PC-3 (cell line): Measurements from ENCODE around the gene ACSL6. TPM values are rescaled to one million over a fixed set of nuclear protein-coding genes. Genes with fewer than 3 reads are reported as not detected.

Source experiments
- ATAC-seq: fragments of 200-7000 bp; cut with Tn5 transposase; 2 replicates; pipeline ENCODE4 v1.9.1; 2020; ENCODE audit warnings: mild to moderate bottlenecking, moderate library complexity
- BruUV-seq: library from RNA; stranded (reverse); fragments of 400-500 nt; replicated peaks from 2 replicates; lab custom pipeline; 2021; lab: Mats Ljungman, UMichigan
- CTCF ChIA-PET: fragments of 300-600 bp; sonication (Branson Sonifier 250); formaldehyde crosslinking; loops from one replicate; lab custom pipeline; 2022; ENCODE audit warnings: antibody characterized with exemption; lab: Charles Lee
- POLR2A ChIA-PET: fragments of 300-600 bp; sonication (Branson Sonifier 250); formaldehyde crosslinking; loops from one replicate; lab custom pipeline; 2022; ENCODE audit warnings: antibody characterized with exemption; ENCODE audit not compliant: unreplicated experiment; lab: Charles Lee
- DNase-seq: peaks from one replicate; pipeline ENCODE4 v3.0.0-alpha.2; 2015
- H2AFZ ChIP-seq: fragments of 300-600 bp; sonication (generic); 2 replicates; pipeline ENCODE4 v1.6.0; 2016; ENCODE audit warnings: antibody characterized with exemption, low read length
- H3F3A ChIP-seq: fragments of 300-600 bp; sonication (generic); one replicate; pipeline ENCODE4 v1.6.0; 2017; ENCODE audit warnings: antibody characterized with exemption, low read length, control low read depth, mild to moderate bottlenecking; ENCODE audit not compliant: unreplicated experiment
- H3K27ac ChIP-seq: fragments of 300-600 bp; sonication (generic); 2 replicates; pipeline ENCODE4 v1.5.1; 2016; ENCODE audit warnings: mild to moderate bottlenecking, low read length
- H3K27me3 ChIP-seq: fragments of 300-600 bp; sonication (generic); 2 replicates; pipeline ENCODE4 v1.6.1; 2016; ENCODE audit warnings: low read length, mixed read lengths
- H3K36me3 ChIP-seq: fragments of 300-600 bp; sonication (generic); 2 replicates; pipeline ENCODE4 v1.6.1; 2016; ENCODE audit warnings: low read depth, mixed run types, low read length, mixed read lengths
- H3K4me1 ChIP-seq: fragments of 300-600 bp; sonication (generic); 2 replicates; pipeline ENCODE4 v1.5.1; 2016; ENCODE audit warnings: low read length; ENCODE audit not compliant: insufficient read depth
- H3K4me2 ChIP-seq: fragments of 300-600 bp; sonication (generic); 2 replicates; pipeline ENCODE4 v1.6.0; 2016; ENCODE audit warnings: low read length
- H3K4me3 ChIP-seq: fragments of 300-600 bp; sonication (generic); 2 replicates; pipeline ENCODE4 v1.5.1; 2016; ENCODE audit warnings: mild to moderate bottlenecking, low read length, mixed read lengths
- H3K79me2 ChIP-seq: fragments of 300-600 bp; sonication (generic); 2 replicates; pipeline ENCODE4 v1.6.1; 2017; ENCODE audit warnings: low read length, mixed read lengths
- H3K9ac ChIP-seq: fragments of 300-600 bp; sonication (generic); 2 replicates; pipeline ENCODE4 v1.6.0; 2016; ENCODE audit warnings: mild to moderate bottlenecking, low read length
- H3K9me2 ChIP-seq: fragments of 300-600 bp; sonication (generic); replicated peaks from 2 replicates; pipeline ENCODE4 v1.6.1; 2016; ENCODE audit warnings: mixed run types, low read length, mixed read lengths
- H3K9me3 ChIP-seq: fragments of 300-600 bp; sonication (generic); 2 replicates; pipeline ENCODE4 v1.6.1; 2016; ENCODE audit warnings: low read length, mixed read lengths
- H4K20me1 ChIP-seq: fragments of 300-600 bp; sonication (generic); 2 replicates; pipeline ENCODE4 v1.6.1; 2016; ENCODE audit warnings: low read length, mixed read lengths
- EZH2 ChIP-seq: fragments of 300-600 bp; sonication (generic); IDR thresholded peaks from one replicate; pipeline ENCODE4 v1.6.1; 2017; ENCODE audit warnings: antibody characterized with exemption, mild to moderate bottlenecking, low read length; ENCODE audit not compliant: unreplicated experiment
- EZH2phosphoT487 ChIP-seq: fragments of 300-600 bp; sonication (generic); IDR thresholded peaks from 2 replicates; pipeline ENCODE4 v1.6.1; 2018; ENCODE audit warnings: mild to moderate bottlenecking, antibody characterized with exemption, low read length, borderline replicate concordance
- intact Hi-C: fragments of 100-400 bp; cut with micrococcal nuclease; formaldehyde crosslinking; loops from 2 replicates; pipeline ENCODE4 v1.9.0; 2023
- total RNA-seq: library from RNA; depleted of rRNA; stranded (reverse); fragments of >200 nt; gene quantifications from 2 replicates; pipeline ENCODE4 v1.2.3, GENCODE V29; 2014
- TF ChIP-seq, protein P1 (sequence below): fragments of 300-600 bp; sonication (generic); conservative IDR thresholded peaks from 2 replicates; pipeline ENCODE4 v1.5.1; 2017; ENCODE audit warnings: antibody characterized with exemption, low read depth, mild to moderate bottlenecking, low read length

Gene ACSL6
- total RNA-seq, 1 experiment from 2014 or later = 0.15 TPM

DNA sequence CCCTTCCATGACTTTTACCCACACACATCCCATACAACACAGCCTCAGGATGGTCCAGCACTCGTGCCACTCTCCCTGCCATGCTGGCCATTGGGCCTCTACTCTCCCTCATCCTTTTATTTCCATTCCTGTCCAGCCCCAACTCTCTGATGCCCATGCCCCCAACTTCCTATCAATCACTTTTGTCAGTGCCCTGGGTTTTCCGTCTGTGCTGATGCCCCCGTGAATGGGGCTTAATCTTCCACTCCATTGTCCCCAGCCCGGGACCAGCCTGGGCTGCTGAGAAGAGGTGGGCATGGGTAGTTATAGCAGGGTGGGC, 12.6 kb upstream of the ACSL6 start:
- Histone ChIP-seq H3K27me3 (no peaks in the 10 kb centered on the region), H4K20me1 (no peaks in the 10 kb centered on the region), H3K27ac (no peak overlapping the region), H3K4me3 (no peak overlapping the region), H3K4me2 (no peak overlapping the region), H3K36me3 (no peaks in the 10 kb centered on the region), H3K9me3 (no peaks in the 10 kb centered on the region), H3K4me1 (peaks cover 9% of the 10 kb centered on the region; the same call in 1 of the 2 replicates), H3K9me2 (no peaks in the 10 kb centered on the region), H3K79me2 (no peaks in the 10 kb centered on the region), H3K9ac (no peak overlapping the region), H2AFZ (no peak overlapping the region), H3F3A (no peaks in the 10 kb centered on the region)
- TF ChIP-seq EZH2 (no peak), EZH2phosphoT487 (no peak)
- TF ChIP-seq, protein P1, sequence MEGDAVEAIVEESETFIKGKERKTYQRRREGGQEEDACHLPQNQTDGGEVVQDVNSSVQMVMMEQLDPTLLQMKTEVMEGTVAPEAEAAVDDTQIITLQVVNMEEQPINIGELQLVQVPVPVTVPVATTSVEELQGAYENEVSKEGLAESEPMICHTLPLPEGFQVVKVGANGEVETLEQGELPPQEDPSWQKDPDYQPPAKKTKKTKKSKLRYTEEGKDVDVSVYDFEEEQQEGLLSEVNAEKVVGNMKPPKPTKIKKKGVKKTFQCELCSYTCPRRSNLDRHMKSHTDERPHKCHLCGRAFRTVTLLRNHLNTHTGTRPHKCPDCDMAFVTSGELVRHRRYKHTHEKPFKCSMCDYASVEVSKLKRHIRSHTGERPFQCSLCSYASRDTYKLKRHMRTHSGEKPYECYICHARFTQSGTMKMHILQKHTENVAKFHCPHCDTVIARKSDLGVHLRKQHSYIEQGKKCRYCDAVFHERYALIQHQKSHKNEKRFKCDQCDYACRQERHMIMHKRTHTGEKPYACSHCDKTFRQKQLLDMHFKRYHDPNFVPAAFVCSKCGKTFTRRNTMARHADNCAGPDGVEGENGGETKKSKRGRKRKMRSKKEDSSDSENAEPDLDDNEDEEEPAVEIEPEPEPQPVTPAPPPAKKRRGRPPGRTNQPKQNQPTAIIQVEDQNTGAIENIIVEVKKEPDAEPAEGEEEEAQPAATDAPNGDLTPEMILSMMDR = no peak
- ChIA-PET CTCF (no interaction called here), POLR2A (interaction anchor here (0.5 kb wide), 1 partner anchor 109 kb away, joined by 5 read pairs; no protein-coding TSS in a partner anchor)
- intact Hi-C loops = no loop called here
- no peak for DNase-seq
- BruUV-seq = no TSS peak
- no peak for ATAC-seq

DNA sequence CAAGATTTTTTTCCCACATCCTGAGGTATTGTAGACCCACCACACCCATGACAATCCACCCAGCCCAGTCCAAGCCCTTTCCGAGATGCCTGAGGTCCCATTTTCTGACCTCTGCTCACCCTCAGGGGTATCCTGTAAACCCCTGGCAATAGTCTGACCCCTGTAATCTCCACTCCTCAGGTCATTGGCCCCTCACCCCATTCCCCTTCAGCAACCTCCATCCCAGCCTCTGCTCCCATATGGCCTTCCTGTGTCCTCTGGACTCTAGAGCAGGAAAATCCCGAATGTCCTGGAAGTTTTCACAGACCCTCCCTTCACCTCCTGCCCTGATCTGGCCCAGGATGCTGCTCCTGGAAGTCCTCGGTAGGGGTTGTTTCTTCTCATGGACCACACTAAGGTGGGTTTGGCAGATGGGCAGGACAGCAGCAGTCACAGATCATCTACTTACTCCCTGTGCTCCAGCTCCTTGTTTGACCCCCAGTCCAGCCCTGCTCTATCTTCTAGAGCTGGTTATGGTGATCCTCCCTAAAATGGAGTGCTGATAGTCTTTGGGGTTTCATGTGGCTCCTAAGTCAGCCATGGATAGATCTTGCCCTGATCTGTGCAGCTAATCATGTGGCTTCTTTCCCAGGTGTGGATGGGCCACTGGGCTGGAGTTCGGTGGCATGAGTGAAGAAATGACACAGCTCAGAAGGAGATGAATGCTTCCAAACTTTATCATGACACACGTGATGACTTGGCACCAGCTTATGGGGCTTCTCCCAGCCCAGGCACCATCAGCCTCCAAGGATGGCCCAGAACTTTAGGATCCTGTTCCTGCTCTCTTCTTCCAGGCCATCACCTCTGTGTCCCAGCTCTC, 12.0 kb upstream of the ACSL6 start:
- H3K9ac ChIP-seq = no peak overlapping the region
- no peak overlapping the region for H3K4me3 ChIP-seq
- H4K20me1 ChIP-seq = no peaks in the 10 kb centered on the region
- no peak overlapping the region for H2AFZ ChIP-seq
- no peaks in the 10 kb centered on the region for H3K27me3 ChIP-seq
- H3K4me1 ChIP-seq = peaks cover 9% of the 10 kb centered on the region; the same call in 1 of the 2 replicates
- no TSS peak for BruUV-seq
- no peaks in the 10 kb centered on the region for H3K9me3 ChIP-seq
- H3K36me3 ChIP-seq = no peaks in the 10 kb centered on the region
- no peaks in the 10 kb centered on the region for H3K79me2 ChIP-seq
- TF ChIP-seq EZH2phosphoT487 (no peak), EZH2 (no peak)
- TF ChIP-seq, protein P1 = no peak
- POLR2A ChIA-PET = no interaction called here
- H3K9me2 ChIP-seq = no peaks in the 10 kb centered on the region
- no peak overlapping the region for H3K27ac ChIP-seq
- no peak for DNase-seq
- intact Hi-C loops = no loop called here
- H3F3A ChIP-seq = no peaks in the 10 kb centered on the region
- CTCF ChIA-PET = no interaction called here
- no peak overlapping the region for H3K4me2 ChIP-seq
- ATAC-seq = no peak

DNA sequence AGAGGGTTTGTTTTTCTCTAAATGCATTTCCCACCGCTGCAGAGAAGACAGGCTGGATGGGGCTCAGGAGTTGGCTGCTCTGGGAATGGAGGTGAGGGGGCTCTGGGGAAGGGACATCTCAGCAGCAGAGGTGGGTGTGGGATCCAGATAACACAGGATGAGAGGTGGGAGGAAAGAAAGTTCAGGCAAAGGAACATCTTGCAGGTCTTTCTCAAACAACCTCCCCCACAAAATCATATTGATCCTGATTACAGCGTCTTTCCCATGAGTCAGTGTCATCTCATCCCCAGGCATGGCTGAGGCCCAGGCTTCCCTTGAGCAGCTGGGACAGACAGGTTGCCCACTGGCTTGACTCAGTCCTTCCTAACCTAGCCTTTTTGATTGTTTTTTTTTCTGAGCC, 11.3 kb upstream of the ACSL6 start:
- ATAC-seq (peak; percentile 55; the same call in 1 of the 2 replicates), DNase-seq (peak; percentile 53)
- no peaks in the 10 kb centered on the region for H3K9me2 ChIP-seq
- H3K4me3 ChIP-seq = no peak overlapping the region
- POLR2A ChIA-PET = no interaction called here
- H3K27me3 ChIP-seq = no peaks in the 10 kb centered on the region
- no peaks in the 10 kb centered on the region for H3K9me3 ChIP-seq
- H3K9ac ChIP-seq = no peak overlapping the region
- H3K36me3 ChIP-seq = no peaks in the 10 kb centered on the region
- no peaks in the 10 kb centered on the region for H4K20me1 ChIP-seq
- H3K4me2 ChIP-seq = no peak overlapping the region
- H3K4me1 ChIP-seq = peaks cover 9% of the 10 kb centered on the region; the same call in 1 of the 2 replicates
- H3F3A ChIP-seq = no peaks in the 10 kb centered on the region
- no TSS peak for BruUV-seq
- no peaks in the 10 kb centered on the region for H3K79me2 ChIP-seq
- CTCF ChIA-PET = no interaction called here
- intact Hi-C loops = no loop called here
- no peak overlapping the region for H2AFZ ChIP-seq
- H3K27ac ChIP-seq = no peak overlapping the region
- TF ChIP-seq EZH2phosphoT487 (no peak), EZH2 (no peak)
- TF ChIP-seq, protein P1 = no peak
